Measurements from ENCODE around the gene OR5K1. TPM values are rescaled to one million over a fixed set of nuclear protein-coding genes. Genes with fewer than 3 reads are reported as not detected.

The OR5K1 gene
- not detected for total RNA-seq

- DNase-seq (ENCODE audit: low spot score): no peak
These were observed at the start of gene OR5K1 for GRCh38 chr3:98462901-98463300. Gene OR5K1, plus strand, starts transcription at chr3:98463201. Its CDS starts 6,376 bp downstream, at chr3:98469577.

GRCh38 chr3:98432575-98432974 lies 30.4 kb upstream of the OR5K1 start:
- DNase-seq (ENCODE audit: low spot score): no peak

DNA sequence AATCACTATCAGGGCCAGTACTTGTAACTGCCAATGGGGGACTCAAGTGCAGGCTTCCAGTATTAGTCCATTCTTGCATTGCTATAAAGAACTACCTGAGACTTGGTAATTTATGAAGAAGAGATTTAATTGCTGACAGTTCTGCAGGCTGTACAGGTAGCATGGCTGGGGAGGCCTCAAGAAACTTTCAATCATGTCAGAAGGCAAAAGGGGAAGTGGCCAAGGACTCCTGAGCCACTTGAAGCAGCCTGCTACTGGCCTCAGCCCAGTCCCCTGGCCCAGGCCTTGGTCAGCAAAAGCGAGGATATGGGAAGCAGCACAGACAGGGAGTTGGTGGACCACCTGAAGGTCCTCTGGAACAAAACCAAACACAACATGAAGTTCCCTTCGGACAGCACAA lies 29.2 kb upstream of the OR5K1 start:
- no peak for DNase-seq (ENCODE audit: low spot score)

DNA sequence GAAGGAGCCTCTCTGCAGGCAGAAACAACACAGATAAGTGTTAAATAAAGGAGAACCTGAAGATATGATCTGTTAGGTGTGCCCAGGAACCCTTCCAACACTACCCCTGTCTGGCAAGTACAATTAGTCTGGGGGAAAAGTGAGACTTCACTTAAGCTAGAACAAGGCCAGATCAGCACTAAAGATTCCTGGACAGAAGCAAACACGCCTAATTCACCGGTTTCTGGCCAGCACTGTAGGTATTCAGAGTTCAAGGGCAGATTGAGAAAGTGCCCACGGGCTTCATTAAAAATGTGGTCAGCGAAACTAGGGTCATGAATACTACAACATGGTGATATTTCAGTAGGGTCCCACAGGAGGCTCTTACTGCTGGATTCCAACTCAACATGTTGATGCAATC lies 28.6 kb upstream of the OR5K1 start:
- no peak for DNase-seq (ENCODE audit: low spot score)

DNA sequence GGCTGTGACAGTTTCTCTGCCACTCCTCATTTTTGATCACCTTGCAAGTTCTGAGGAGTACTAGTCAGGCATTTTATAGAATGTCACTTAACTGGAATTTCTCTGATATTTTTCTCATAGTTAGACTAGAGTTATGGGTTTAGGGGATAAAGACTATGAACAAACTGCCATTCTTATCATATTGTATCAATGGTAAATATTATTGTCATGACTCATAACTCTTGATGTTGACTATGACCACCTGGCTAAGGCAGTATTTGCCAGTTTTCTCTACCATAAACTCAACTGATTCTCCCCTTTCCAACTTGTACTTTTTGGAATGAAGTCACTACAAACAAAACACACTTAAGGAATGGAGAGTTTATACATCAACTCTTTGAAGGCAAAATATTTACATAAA lies 22.7 kb upstream of the OR5K1 start:
- DNase-seq (ENCODE audit: low spot score): no peak

GRCh38 chr3:98445949-98446406 lies 17.0 kb upstream of the OR5K1 start:
- no peak for DNase-seq (ENCODE audit: low spot score)

- DNase-seq (ENCODE audit: low spot score): no peak
These were observed 13.3 kb upstream of the OR5K1 start for GRCh38 chr3:98449606-98450193.

DNA sequence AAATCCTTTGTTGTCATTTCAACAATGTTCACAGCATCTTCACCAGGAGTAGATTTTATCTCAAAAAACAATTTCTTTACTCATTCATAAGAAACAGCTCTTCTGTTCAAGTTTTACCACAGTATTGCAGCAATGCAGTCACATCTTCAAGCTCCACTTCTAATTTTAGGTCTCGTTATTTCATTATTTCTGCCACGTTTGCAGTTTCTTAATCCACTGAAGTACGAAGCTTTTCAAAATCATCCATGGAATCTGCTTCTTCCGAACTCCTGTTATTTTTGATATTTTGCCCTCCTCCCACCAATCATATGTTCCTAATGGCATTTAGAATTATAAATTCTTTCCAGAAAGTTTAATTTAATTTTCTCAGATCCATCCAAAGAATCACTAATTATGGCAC lies 12.6 kb upstream of the OR5K1 start:
- DNase-seq (ENCODE audit: low spot score): no peak

DNA sequence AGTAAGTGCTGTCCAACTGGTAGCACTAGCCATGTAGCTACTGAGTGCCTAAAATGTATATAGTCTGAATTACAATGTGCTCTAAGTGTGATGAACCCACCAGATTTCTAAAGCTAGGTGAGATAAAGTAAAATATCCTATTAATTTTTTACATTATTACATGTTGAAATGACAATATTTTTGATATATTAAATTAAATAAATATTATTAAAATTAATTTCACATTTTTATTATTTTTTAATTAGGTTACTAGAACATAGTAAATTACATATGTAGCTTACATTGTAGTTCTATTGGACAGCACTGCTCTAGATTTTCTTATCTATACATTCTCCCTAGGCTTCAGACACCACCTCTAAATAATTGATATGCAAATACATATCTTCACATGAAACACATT lies 9.2 kb upstream of the OR5K1 start:
- no peak for DNase-seq (ENCODE audit: low spot score)

- DNase-seq (ENCODE audit: low spot score): no peak
These were observed 8.1 kb upstream of the OR5K1 start for GRCh38 chr3:98454929-98455328.

DNA sequence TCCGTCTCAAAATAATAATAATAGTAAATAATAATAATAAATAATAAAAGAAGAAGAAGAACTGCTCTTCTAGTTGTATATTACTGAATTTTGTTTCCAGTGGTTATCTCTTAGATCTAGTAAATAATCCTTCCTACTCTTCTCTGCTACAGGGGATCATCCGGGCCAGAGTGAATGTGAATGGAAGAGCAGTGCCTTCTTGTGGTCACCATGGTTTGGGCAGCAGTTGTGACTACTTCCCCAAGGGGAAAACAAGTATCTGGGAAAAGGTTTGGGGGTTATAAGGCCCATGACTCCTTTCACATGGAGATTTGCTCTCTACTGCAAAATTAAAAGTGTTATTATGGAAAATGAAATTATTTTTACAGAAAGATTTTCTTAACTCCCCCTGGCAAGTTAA lies 5.5 kb upstream of the OR5K1 start:
- no peak for DNase-seq (ENCODE audit: low spot score)

GRCh38 chr3:98460220-98460619 lies 2.8 kb upstream of the OR5K1 start:
- no peak for DNase-seq (ENCODE audit: low spot score)

DNA sequence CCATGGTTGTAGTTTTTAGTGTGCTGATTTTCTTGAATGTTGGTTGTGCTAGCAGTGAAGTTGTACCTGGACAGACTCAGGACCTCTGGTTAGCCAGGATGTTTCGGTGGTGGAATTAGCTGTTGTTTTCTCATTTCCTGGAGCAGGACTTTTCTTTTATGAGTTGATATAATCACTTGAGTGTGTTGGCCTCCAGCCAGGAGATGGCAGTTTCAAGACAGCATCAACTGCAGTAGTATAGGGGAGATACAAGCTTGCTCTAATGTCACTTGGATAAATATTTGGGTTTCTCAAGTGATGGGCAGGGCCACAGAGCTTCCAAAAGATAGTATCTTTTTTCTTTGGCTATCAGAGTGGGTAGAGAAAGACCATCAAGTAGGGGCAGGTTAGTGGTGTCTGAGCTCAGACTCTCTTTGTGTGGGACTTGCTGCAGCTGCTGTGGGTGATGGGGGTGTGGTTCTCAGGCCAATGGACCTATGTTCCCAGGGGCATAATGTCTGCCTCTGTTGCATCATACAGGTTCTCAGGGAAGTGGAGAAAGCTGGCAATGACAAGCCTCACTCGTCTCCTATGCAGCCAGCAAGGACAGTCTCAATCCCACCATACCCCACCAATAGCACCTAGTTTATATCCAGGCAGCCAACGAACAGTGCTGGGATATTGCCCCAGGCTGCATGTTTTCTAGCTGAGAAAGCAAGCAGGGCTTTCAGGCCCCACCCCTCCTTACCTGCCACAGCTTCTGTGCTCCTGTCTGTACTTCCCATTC lies 19.9 kb downstream of the OR5K1 start:
- no peak for DNase-seq (ENCODE audit: low spot score)

GRCh38 chr3:98483626-98484025 lies 20.6 kb downstream of the OR5K1 start:
- DNase-seq (ENCODE audit: low spot score): no peak

DNA sequence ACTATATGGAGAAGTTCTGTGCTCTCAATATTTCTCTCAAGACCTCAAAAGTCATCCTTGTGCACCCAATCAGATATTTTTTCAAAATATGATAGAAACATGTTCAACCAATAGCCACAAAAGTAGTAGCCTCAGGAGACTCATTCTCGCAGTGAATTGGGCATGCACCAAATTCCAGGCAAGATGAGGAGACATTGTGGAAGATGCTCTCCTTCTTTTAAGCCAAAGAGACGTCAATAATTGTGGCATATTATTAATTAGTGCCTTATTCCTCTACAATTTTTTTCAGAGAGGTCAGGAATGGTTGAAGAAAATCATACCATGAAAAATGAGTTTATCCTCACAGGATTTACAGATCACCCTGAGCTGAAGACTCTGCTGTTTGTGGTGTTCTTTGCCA lies 34.4 kb downstream of the OR5K1 start, which contains the start of gene OR5K2:
Gene OR5K2, plus strand, starts transcription at position 301 of the 400 bp plus-strand sequence. Its CDS starts 0 bp downstream, at position 301.
- no peak for DNase-seq (ENCODE audit: low spot score)

- no peak for DNase-seq (ENCODE audit: low spot score)
These were observed 37.0 kb downstream of the OR5K1 start for GRCh38 chr3:98500019-98500418.

GRCh38 chr3:98501270-98501669 lies 38.3 kb downstream of the OR5K1 start:
- no peak for DNase-seq (ENCODE audit: low spot score)

DNA sequence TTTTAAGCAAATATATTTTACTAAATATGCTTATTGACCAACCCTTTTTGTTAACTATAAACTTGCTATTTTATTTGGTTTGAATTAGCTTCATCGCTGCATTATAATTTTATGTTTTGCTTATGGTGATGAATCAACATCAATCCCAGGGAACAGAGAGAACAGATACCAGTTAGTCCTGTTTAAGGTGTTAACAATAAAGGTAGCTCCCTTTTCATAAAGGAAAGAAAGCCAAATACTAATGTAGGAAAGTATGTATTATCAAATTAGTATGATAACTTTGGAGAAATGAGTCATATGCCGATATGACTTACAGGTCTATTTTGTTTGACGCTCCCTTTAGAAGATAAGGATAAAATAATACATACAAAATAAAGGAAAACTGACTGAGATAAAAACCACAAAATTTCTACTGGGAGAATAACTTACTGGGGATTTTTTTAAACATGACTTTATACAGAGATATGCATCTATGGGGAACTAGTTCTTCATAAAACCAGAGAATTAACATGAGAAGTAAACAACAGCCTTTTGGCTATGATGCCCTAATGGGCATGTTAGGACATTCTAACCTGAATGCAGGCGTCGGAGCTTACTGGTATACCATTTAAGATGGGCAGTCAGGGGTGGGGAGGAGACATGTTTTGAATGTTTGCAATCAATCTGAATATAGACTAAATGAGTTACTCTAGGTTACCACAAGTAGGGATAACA lies 39.0 kb downstream of the OR5K1 start:
- DNase-seq (ENCODE audit: low spot score): no peak

- DNase-seq (ENCODE audit: low spot score): no peak
These were observed 41.5 kb downstream of the OR5K1 start for GRCh38 chr3:98504539-98504938.

- DNase-seq (ENCODE audit: low spot score): no peak
These were observed 45.6 kb downstream of the OR5K1 start for GRCh38 chr3:98508582-98508981.

GRCh38 chr3:98512576-98512975 lies 49.6 kb downstream of the OR5K1 start:
- no peak for DNase-seq (ENCODE audit: low spot score)

GRCh38 chr3:98513091-98513511 lies 50.1 kb downstream of the OR5K1 start:
- no peak for DNase-seq (ENCODE audit: low spot score)

GRCh38 chr3:98513736-98514135 lies 50.7 kb downstream of the OR5K1 start:
- no peak for DNase-seq (ENCODE audit: low spot score)
